SU-DHL-6 (cell line): Measurements from ENCODE around the gene MADD.

ENCODE experiments used
- H2AFZ ChIP-seq: fragments of 200-600 bp; sonication (generic); 2 replicates; pipeline ENCODE4 v1.6.1; 2014; ENCODE audit warnings: low read depth, mild to moderate bottlenecking, moderate library complexity, mixed read lengths, antibody characterized with exemption, low read length; ENCODE audit not compliant: severe bottlenecking
- H3F3A ChIP-seq: fragments of 200-600 bp; shearing (Covaris generic); 2 replicates; pipeline ENCODE4 v1.6.0; 2016; ENCODE audit warnings: antibody characterized with exemption, mild to moderate bottlenecking; ENCODE audit not compliant: insufficient read depth
- H3K27ac ChIP-seq: fragments of 200-600 bp; sonication (generic); 2 replicates; pipeline ENCODE4 v1.5.1; 2016; ENCODE audit warnings: low read depth, mild to moderate bottlenecking, low read length, moderate library complexity, mixed read lengths
- H3K27me3 ChIP-seq: fragments of 200-600 bp; sonication (generic), shearing (Covaris generic); 2 replicates; pipeline ENCODE4 v1.6.0; 2014; ENCODE audit warnings: mild to moderate bottlenecking, low read length
- H3K36me3 ChIP-seq: fragments of 200-600 bp; sonication (generic); 2 replicates; pipeline ENCODE4 v1.6.1; 2014; ENCODE audit warnings: mild to moderate bottlenecking, low read length, mixed read lengths
- H3K4me2 ChIP-seq: fragments of 300-600, 200-600 bp; shearing (Covaris generic), sonication (generic); 2 replicates; pipeline ENCODE4 v1.6.0; 2014; ENCODE audit warnings: low read length, low read depth, mild to moderate bottlenecking; ENCODE audit not compliant: poor library complexity, severe bottlenecking
- H3K4me3 ChIP-seq: fragments of 200-600 bp; sonication (generic); 2 replicates; pipeline ENCODE4 v1.5.1; 2014; ENCODE audit warnings: antibody characterized with exemption, low read length, mild to moderate bottlenecking, mixed read lengths; ENCODE audit not compliant: insufficient read depth, poor library complexity, severe bottlenecking
- H3K79me2 ChIP-seq: fragments of 200-600 bp; sonication (generic); 2 replicates; pipeline ENCODE4 v1.6.1; 2014; ENCODE audit warnings: mild to moderate bottlenecking, low read length, moderate library complexity; ENCODE audit not compliant: insufficient read depth
- H3K9ac ChIP-seq: fragments of 200-600 bp; sonication (generic); 2 replicates; pipeline ENCODE4 v1.7.0; 2014; ENCODE audit warnings: mild to moderate bottlenecking, low read length
- H3K9me2 ChIP-seq: fragments of 200-600 bp; sonication (generic); replicated peaks from 2 replicates; pipeline ENCODE4 v1.6.1; 2014; ENCODE audit warnings: low read length; ENCODE audit not compliant: insufficient read depth
- H3K9me3 ChIP-seq: fragments of 200-600 bp; sonication (generic); 2 replicates; pipeline ENCODE4 v1.6.1; 2014; ENCODE audit warnings: low read length, mixed read lengths; ENCODE audit not compliant: insufficient read depth
- H4K20me1 ChIP-seq: fragments of 200-600 bp; sonication (generic); 2 replicates; pipeline ENCODE4 v1.6.1; 2014; ENCODE audit warnings: low read depth, mild to moderate bottlenecking, antibody characterized with exemption, low read length, moderate library complexity, mixed read lengths
- CTCF ChIP-seq: fragments of 200-600 bp; sonication (generic); IDR thresholded peaks from one replicate; pipeline ENCODE4 v1.5.1; 2017; ENCODE audit warnings: antibody characterized with exemption, mild to moderate bottlenecking, low read length, moderate library complexity; ENCODE audit not compliant: insufficient read depth, poor library complexity, severe bottlenecking
- EZH2phosphoT487 ChIP-seq: fragments of 200-600 bp; sonication (generic), shearing (Covaris generic); conservative IDR thresholded peaks from 2 replicates; pipeline ENCODE4 v1.6.1; 2018; ENCODE audit warnings: mild to moderate bottlenecking, antibody characterized with exemption, low read length, moderate library complexity, mixed read lengths

The MADD gene

GRCh38 chr11:47359586-47359985 is 89.7 kb downstream of the MADD start:
- no peak overlapping the region for H3K4me3 ChIP-seq
- no peak overlapping the region for H3K4me2 ChIP-seq
- H3K9me3 ChIP-seq, result no peaks in the 10 kb centered on the region
- H4K20me1 ChIP-seq, result no peaks in the 10 kb centered on the region
- no peaks in the 10 kb centered on the region for H3F3A ChIP-seq
- no peak overlapping the region for H3K27ac ChIP-seq
- no peaks in the 10 kb centered on the region for H3K9me2 ChIP-seq
- TF ChIP-seq EZH2phosphoT487 (no peak), CTCF (no peak)
- H2AFZ ChIP-seq, result no peak overlapping the region
- H3K27me3 ChIP-seq, result no peaks in the 10 kb centered on the region
- H3K79me2 ChIP-seq, result peaks cover 5% of the 10 kb centered on the region; the same call in 1 of the 2 replicates
- no peak overlapping the region for H3K9ac ChIP-seq
- H3K36me3 ChIP-seq, result no peaks in the 10 kb centered on the region

GRCh38 chr11:47360341-47360740 is 90.4 kb downstream of the MADD start:
- no peaks in the 10 kb centered on the region for H4K20me1 ChIP-seq
- no peak overlapping the region for H3K4me2 ChIP-seq
- no peak overlapping the region for H3K27ac ChIP-seq
- no peaks in the 10 kb centered on the region for H3K36me3 ChIP-seq
- H3K27me3 ChIP-seq, result no peaks in the 10 kb centered on the region
- no peak overlapping the region for H3K9ac ChIP-seq
- no peaks in the 10 kb centered on the region for H3F3A ChIP-seq
- no peak overlapping the region for H2AFZ ChIP-seq
- H3K9me2 ChIP-seq, result no peaks in the 10 kb centered on the region
- H3K9me3 ChIP-seq, result no peaks in the 10 kb centered on the region
- peaks cover 11% of the 10 kb centered on the region; the same call in 1 of the 2 replicates for H3K79me2 ChIP-seq
- TF ChIP-seq CTCF, result no peak
- no peak for TF ChIP-seq EZH2phosphoT487
- H3K4me3 ChIP-seq, result no peak overlapping the region

- H3K36me3 ChIP-seq, result no peaks in the 10 kb centered on the region
- no peak overlapping the region for H3K27ac ChIP-seq
- H3K9me3 ChIP-seq, result no peaks in the 10 kb centered on the region
- H3K9ac ChIP-seq, result no peak overlapping the region
- no peaks in the 10 kb centered on the region for H3K9me2 ChIP-seq
- H4K20me1 ChIP-seq, result no peaks in the 10 kb centered on the region
- no peak overlapping the region for H2AFZ ChIP-seq
- H3K4me3 ChIP-seq, result no peak overlapping the region
- no peaks in the 10 kb centered on the region for H3F3A ChIP-seq
- TF ChIP-seq EZH2phosphoT487 (no peak), CTCF (no peak)
- H3K79me2 ChIP-seq, result peaks cover 21% of the 10 kb centered on the region
- H3K4me2 ChIP-seq, result no peak overlapping the region
- H3K27me3 ChIP-seq, result no peaks in the 10 kb centered on the region
Observed at GRCh38 chr11:47361419-47361818, 91.5 kb downstream of the MADD start.

- Histone ChIP-seq H3K79me2 (peaks cover 44% of the 10 kb centered on the region), H3K27ac (no peak overlapping the region), H3K4me2 (no peak overlapping the region), H3K27me3 (no peaks in the 10 kb centered on the region), H4K20me1 (no peaks in the 10 kb centered on the region), H3K4me3 (no peak overlapping the region), H3K36me3 (no peaks in the 10 kb centered on the region), H3K9ac (no peak overlapping the region), H2AFZ (no peak overlapping the region), H3K9me2 (no peaks in the 10 kb centered on the region), H3F3A (no peaks in the 10 kb centered on the region), H3K9me3 (no peaks in the 10 kb centered on the region)
- no peak for TF ChIP-seq CTCF
- TF ChIP-seq EZH2phosphoT487, result no peak
Observed at GRCh38 chr11:47366020-47366490, 96.1 kb downstream of the MADD start.
